Choroid plexus epithelial cell (primary cell): ENCODE results near the gene PRR5L.

ENCODE experiments used
- DNase-seq: peaks from one replicate; pipeline ENCODE4 v3.0.0-alpha.2; 2010; ENCODE audit warnings: low read depth
- H3K4me3 ChIP-seq: 2 replicates; pipeline ENCODE4 v1.5.1; 2011; ENCODE audit warnings: low read depth, mild to moderate bottlenecking, control low read depth, low read length, moderate library complexity
- CTCF ChIP-seq: conservative IDR thresholded peaks from 2 replicates; pipeline ENCODE4 v1.5.1; 2011; ENCODE audit warnings: low read depth, mild to moderate bottlenecking, control low read depth, inconsistent platforms, low read length, moderate library complexity

The PRR5L gene

GRCh38 chr11:36465449-36466163 is 169.5 kb downstream of the PRR5L start:
- DNase-seq, result no peak
- no peak for TF ChIP-seq CTCF
- no peak overlapping the region for H3K4me3 ChIP-seq

- no peak for TF ChIP-seq CTCF
- H3K4me3 ChIP-seq, result no peak overlapping the region
- no peak for DNase-seq
Measured at GRCh38 chr11:36467012-36467411, 170.9 kb downstream of the PRR5L start.

- TF ChIP-seq CTCF, result no peak
- no peak overlapping the region for H3K4me3 ChIP-seq
- no peak for DNase-seq
Measured at GRCh38 chr11:36467916-36468315, 171.8 kb downstream of the PRR5L start.

- DNase-seq, result peak; percentile 57
- TF ChIP-seq CTCF, result peak; percentile 75
- H3K4me3 ChIP-seq, result no peak overlapping the region
Measured at GRCh38 chr11:36469063-36469462, 173.0 kb downstream of the PRR5L start.

GRCh38 chr11:36469881-36470802 is 174.1 kb downstream of the PRR5L start:
- TF ChIP-seq CTCF, result no peak
- DNase-seq, result peak; percentile 81
- H3K4me3 ChIP-seq, result no peak overlapping the region

- DNase-seq, result no peak
- no peak overlapping the region for H3K4me3 ChIP-seq
- TF ChIP-seq CTCF, result no peak
Measured at GRCh38 chr11:36471577-36471976, 175.5 kb downstream of the PRR5L start.
